ENCODE results near the gene THAP11. TPM values are rescaled to one million over a fixed set of nuclear protein-coding genes. Genes with fewer than 3 reads are reported as not detected.

The THAP11 gene
- total RNA-seq, 1 donor from 2014 or later: 43.0 TPM

DNA sequence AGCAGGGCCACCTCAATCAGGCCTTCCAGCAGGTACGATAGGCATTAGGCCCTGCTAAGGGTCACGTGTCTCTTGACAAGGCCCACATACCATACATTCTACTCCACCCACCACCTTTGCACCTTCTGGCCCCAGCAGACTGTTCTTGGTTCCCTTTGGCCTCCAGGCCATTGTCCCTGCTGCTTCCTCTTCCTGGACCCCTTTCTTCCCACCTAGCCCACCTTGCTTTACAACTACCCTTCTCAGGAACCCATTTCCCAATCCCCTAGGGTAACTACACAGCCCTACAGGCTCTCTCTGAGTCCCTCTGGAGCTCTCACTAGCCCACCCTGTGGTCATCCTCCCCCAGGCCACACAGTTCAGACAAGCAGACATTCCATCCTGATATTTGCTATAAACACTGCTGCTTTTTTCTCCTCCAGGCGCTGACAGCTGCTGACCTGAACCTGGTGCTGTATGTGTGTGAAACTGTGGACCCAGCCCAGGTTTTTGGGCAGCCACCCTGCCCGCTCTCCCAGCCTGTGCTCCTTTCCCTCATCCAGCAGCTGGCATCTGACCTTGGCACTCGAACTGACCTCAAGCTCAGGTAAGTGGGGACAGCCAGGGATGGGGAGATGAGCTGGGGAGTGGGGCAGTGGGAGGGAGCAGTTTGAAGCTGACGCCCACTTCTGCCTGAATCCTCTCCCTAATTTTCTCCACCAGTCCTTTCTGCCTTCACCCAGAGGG, 41.2 kb downstream of the THAP11 start:
- no peak for DNase-seq (ENCODE audit: low spot score)
- Mint-ChIP-seq H3K4me1 (ENCODE audit: low read depth) (no peaks in the 10 kb centered on the region), H3K27ac (no peak overlapping the region), H3K36me3 (ENCODE audit: low read depth) (peaks cover 42% of the 10 kb centered on the region), H3K27me3 (ENCODE audit: insufficient read depth) (no peaks in the 10 kb centered on the region), H3K4me3 (no peak overlapping the region), H3K9me3 (no peaks in the 10 kb centered on the region)
- intact Hi-C loops (cut with micrococcal nuclease): loop anchor here (1.0 kb wide), 2 partner anchors 45 to 157 kb away; no protein-coding TSS in a partner anchor

DNA sequence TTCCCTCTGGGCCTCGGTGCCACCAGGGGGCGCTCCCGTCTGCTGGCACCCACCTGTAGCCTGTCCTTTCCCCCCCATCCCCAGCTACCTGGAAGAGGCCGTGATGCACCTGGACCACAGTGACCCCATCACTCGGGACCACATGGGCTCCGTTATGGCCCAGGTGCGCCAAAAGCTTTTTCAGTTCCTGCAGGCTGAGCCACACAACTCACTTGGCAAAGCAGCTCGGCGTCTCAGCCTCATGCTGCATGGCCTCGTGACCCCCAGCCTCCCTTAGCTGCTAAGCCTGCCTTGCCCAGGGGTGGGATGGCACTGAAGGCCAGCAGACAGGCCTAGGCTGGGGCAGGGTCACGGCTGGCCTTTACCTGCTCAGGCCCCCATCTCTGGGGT, 41.7 kb downstream of the THAP11 start:
- Mint-ChIP-seq H3K4me1 (ENCODE audit: low read depth) (no peaks in the 10 kb centered on the region), H3K36me3 (ENCODE audit: low read depth) (peaks cover 37% of the 10 kb centered on the region), H3K27me3 (ENCODE audit: insufficient read depth) (no peaks in the 10 kb centered on the region), H3K9me3 (no peaks in the 10 kb centered on the region), H3K27ac (no peak overlapping the region), H3K4me3 (no peak overlapping the region)
- intact Hi-C loops (cut with micrococcal nuclease): loop anchor here (1.0 kb wide), 2 partner anchors 44 to 156 kb away; no protein-coding TSS in a partner anchor
- peak; percentile 56 for DNase-seq (ENCODE audit: low spot score)

DNA sequence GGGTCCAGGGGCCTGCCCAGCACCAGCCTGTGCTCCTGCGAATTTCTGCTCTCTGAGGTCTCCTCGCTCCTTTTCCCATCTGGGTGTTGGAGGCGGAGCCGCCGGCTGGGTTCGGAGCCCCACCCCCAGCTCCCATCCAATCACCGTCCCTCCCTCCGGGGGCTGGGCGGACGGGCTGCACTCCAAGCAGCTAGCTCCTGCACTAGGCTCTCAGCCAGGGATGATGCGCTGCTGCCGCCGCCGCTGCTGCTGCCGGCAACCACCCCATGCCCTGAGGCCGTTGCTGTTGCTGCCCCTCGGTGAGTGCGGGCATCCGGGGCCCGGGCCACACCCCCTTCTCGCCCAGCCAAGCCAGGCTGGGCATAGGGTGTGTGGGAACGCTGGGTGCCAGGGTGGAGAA, 42.6 kb downstream of the THAP11 start, which contains the start of gene NRN1L:
TSS of gene NRN1L (plus strand) at position 202 of the 400 bp plus-strand sequence. CDS start at position 221, 19 bp downstream.
- Mint-ChIP-seq H3K4me1 (ENCODE audit: low read depth) (no peaks in the 10 kb centered on the region), H3K4me3 (no peak within 1 kb of the TSS), H3K27me3 (ENCODE audit: insufficient read depth) (no peaks in the 10 kb centered on the region), H3K9me3 (no peaks in the 10 kb centered on the region), H3K27ac (no peak within 1 kb of the TSS), H3K36me3 (ENCODE audit: low read depth) (peaks cover 29% of the 10 kb centered on the region)
- intact Hi-C loops (cut with micrococcal nuclease): no loop called here
- DNase-seq (ENCODE audit: low spot score): no peak

DNA sequence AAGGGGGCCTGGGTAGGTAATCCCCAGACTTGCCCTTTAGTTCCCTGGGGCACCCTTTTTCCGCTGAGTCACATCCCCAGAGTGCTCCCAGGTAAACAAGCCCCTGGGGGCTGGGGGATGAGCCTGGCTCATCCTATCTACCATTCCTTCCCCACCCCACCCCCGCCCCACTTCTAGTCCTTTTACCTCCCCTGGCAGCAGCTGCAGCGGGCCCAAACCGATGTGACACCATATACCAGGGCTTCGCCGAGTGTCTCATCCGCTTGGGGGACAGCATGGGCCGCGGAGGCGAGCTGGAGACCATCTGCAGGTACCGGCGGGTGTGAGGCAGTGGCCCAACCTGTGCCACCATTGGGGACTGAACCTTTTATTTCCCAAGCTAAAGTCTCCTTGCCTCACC, 43.4 kb downstream of the THAP11 start:
- intact Hi-C loops (cut with micrococcal nuclease): no loop called here
- no peak for DNase-seq (ENCODE audit: low spot score)
- Mint-ChIP-seq H3K9me3 (no peaks in the 10 kb centered on the region), H3K36me3 (ENCODE audit: low read depth) (peaks cover 23% of the 10 kb centered on the region), H3K4me3 (no peak overlapping the region), H3K27ac (no peak overlapping the region), H3K4me1 (ENCODE audit: low read depth) (no peaks in the 10 kb centered on the region), H3K27me3 (ENCODE audit: insufficient read depth) (no peaks in the 10 kb centered on the region)

DNA sequence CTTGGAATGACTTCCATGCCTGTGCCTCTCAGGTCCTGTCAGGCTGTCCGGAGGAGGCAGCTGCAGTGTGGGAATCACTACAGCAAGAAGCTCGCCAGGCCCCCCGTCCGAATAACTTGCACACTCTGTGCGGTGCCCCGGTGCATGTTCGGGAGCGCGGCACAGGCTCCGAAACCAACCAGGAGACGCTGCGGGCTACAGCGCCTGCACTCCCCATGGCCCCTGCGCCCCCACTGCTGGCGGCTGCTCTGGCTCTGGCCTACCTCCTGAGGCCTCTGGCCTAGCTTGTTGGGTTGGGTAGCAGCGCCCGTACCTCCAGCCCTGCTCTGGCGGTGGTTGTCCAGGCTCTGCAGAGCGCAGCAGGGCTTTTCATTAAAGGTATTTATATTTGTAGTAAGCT, 43.9 kb downstream of the THAP11 start:
- Mint-ChIP-seq H3K4me3 (no peak overlapping the region), H3K36me3 (ENCODE audit: low read depth) (peaks cover 22% of the 10 kb centered on the region), H3K4me1 (ENCODE audit: low read depth) (no peaks in the 10 kb centered on the region)

DNA sequence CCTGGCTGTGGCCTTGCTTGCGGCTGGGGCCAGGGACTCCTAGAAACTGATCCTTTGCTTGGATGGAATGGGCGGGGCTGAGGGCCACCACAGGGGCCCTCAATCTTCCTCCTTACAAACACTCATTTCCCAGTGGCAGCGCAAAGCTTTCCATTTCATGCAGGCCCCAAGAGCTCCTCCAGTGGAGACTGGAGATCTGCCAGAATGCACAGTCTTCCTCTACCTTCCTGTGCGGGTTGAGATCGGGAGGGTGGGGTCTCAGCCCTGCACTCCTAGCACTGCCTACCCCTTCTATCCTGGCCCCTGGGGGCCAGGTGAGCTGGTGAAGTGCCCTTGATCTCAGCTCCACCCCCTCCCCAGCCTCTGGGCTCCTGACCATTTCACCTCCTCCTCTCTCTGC, 44.3 kb downstream of the THAP11 start:
- Mint-ChIP-seq H3K4me1 (ENCODE audit: low read depth) (no peaks in the 10 kb centered on the region), H3K4me3 (no peak overlapping the region), H3K9me3 (no peaks in the 10 kb centered on the region), H3K27me3 (ENCODE audit: insufficient read depth) (no peaks in the 10 kb centered on the region), H3K36me3 (ENCODE audit: low read depth) (peaks cover 18% of the 10 kb centered on the region), H3K27ac (no peak overlapping the region)
- intact Hi-C loops (cut with micrococcal nuclease): no loop called here
- no peak for DNase-seq (ENCODE audit: low spot score)

More for the DNA sequence above, 43.9 kb downstream of the THAP11 start:
- no peak overlapping the region for H3K27ac Mint-ChIP-seq
- no peaks in the 10 kb centered on the region for H3K9me3 Mint-ChIP-seq
- DNase-seq (ENCODE audit: low spot score): no peak
- no peaks in the 10 kb centered on the region for H3K27me3 Mint-ChIP-seq (ENCODE audit: insufficient read depth)
- intact Hi-C loops (cut with micrococcal nuclease): no loop called here

DNA sequence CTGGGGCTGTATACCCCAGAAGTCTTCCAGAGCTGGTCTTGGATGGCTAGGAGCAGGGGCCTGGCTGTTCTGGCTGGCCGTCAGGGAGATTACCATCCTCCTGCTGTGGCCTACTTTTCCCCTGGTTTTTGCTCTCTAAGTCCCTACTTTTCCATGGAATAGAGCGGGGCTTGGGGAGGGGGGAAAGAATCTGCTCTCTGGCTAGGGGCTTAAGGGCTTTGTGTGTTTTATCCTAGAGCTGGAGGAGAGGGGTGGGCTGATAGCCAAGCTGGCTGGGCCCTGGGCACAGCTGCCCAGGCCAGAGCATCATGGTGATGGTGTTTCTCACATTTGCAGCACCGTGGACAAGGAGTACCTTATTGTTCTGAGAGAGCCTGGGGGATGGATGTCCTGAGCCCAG, 46.2 kb downstream of the THAP11 start:
- no peak for DNase-seq (ENCODE audit: low spot score)
- H3K27ac Mint-ChIP-seq: peak overlapping the region; percentile 12
- H3K36me3 Mint-ChIP-seq (ENCODE audit: low read depth): peaks cover 13% of the 10 kb centered on the region
- no peaks in the 10 kb centered on the region for H3K9me3 Mint-ChIP-seq
- intact Hi-C loops (cut with micrococcal nuclease): no loop called here
- peaks cover 8% of the 10 kb centered on the region for H3K4me1 Mint-ChIP-seq (ENCODE audit: low read depth)
- no peaks in the 10 kb centered on the region for H3K27me3 Mint-ChIP-seq (ENCODE audit: insufficient read depth)
- no peak overlapping the region for H3K4me3 Mint-ChIP-seq

DNA sequence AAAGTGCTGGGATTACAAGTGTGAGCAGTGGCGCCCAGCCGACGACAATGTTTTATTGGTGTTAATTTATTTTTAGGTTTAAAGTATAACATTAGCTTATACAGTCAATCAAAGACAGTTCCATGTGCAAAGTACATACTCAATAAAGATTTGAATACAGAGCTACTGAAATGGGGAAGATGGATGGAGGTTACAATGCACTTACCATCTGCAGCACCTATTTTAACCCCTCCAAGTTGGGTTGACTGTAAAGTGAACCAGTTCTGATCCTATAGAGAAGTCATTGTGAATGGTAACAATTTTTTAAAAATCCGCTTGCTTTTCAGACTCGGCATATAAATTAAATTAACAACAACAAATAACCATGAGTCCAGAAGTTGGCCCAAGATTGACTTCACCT, 50.3 kb downstream of the THAP11 start:
- H3K27ac Mint-ChIP-seq: peak overlapping the region; percentile 85
- H3K36me3 Mint-ChIP-seq (ENCODE audit: low read depth): no peaks in the 10 kb centered on the region
- no peaks in the 10 kb centered on the region for H3K9me3 Mint-ChIP-seq
- DNase-seq (ENCODE audit: low spot score): no peak
- intact Hi-C loops (cut with micrococcal nuclease): loop anchor here (2.0 to 5.0 kb wide), 2 partner anchors 26 to 170 kb away; no protein-coding TSS in a partner anchor
- H3K4me1 Mint-ChIP-seq (ENCODE audit: low read depth): peaks cover 20% of the 10 kb centered on the region
- peak overlapping the region; percentile 83 for H3K4me3 Mint-ChIP-seq
- no peaks in the 10 kb centered on the region for H3K27me3 Mint-ChIP-seq (ENCODE audit: insufficient read depth)

DNA sequence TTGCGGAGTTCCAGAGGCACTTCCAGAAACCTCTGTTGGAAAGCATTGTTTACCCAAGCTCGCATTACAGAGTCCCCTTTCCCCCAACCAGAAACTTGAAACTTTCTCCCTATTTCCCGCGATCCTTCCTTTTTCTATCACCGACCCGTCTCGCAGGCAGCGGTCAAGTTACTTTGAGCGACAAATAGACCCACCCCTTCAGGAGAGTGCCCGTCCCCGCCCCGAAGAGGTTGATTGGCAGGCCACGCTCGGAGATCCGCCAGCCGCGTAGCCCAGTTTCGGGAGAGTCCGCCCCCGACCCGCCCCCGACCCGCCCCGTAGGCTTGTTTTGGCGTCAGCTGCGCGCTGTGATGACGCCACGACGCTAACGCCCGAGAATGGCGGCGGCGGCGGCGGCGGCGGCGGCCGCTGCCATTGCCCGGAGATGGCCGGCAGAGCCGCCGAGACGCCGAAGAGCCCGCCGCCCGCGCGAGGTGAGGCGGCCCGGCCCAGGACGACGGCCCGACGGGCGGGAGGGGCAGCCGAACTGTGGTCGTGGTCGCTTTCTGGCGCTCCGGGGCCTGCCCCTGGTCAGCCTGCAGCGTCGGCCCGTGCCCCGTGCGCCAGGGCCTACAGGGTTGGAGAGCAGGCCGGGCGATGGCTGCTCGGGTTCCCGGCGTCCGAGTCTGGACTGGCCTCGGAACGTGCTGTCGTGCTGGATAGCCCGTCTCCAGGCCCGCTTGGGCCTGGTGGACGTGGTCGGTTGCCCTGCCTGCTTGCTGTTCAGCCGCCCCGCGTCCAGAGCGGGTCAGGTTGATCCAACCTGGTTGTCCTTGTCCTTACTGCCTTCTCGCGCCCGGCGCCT, 51.0 kb downstream of the THAP11 start, which contains the start of gene PSKH1:
TSS of gene PSKH1 (plus strand) at position 356 of the 844 bp plus-strand sequence. CDS start 15,496 bp downstream, outside the sequence.
- Mint-ChIP-seq H3K4me1 (ENCODE audit: low read depth) (peaks cover 20% of the 10 kb centered on the region), H3K27me3 (ENCODE audit: insufficient read depth) (no peaks in the 10 kb centered on the region), H3K36me3 (ENCODE audit: low read depth) (no peaks in the 10 kb centered on the region), H3K27ac (peak within 1 kb of the TSS; percentile 96), H3K9me3 (no peaks in the 10 kb centered on the region), H3K4me3 (peak within 1 kb of the TSS; percentile 98)
- intact Hi-C loops (cut with micrococcal nuclease): loop anchor here (1.0 to 5.0 kb wide), 13 partner anchors 20 to 372 kb away; partner anchors contain the start of genes ACD, DDX28, DUS2 and EDC4
- DNase-seq (ENCODE audit: low spot score): peak; percentile 88

Other genes starting within 250 kb of the THAP11 start
- 228 and 238 TPM in 2 replicates for gene CARMIL2, start 197.2 kb upstream of the THAP11 start, total RNA-seq
- 56.7 and 59.1 TPM in 2 replicates for gene ACD, start 182.1 kb upstream of the THAP11 start, total RNA-seq
- 13.4 and 16.1 TPM in 2 replicates for gene PARD6A, start 181.4 kb upstream of the THAP11 start, total RNA-seq
- 11.0 and 11.8 TPM in 2 replicates for gene ENKD1, start 175.6 kb upstream of the THAP11 start, total RNA-seq
- gene C16orf86, start 175.5 kb upstream of the THAP11 start, total RNA-seq: 0.86 and 1.4 TPM in 2 replicates
- 19.6 and 20.3 TPM in 2 replicates for gene GFOD2, start 123.0 kb upstream of the THAP11 start, total RNA-seq
- gene RANBP10, start 35.8 kb upstream of the THAP11 start, total RNA-seq: 23.0 and 25.7 TPM in 2 replicates
- 0.52 and 0.83 TPM in 2 replicates for gene TSNAXIP1, start 35.4 kb upstream of the THAP11 start, total RNA-seq
- 183 and 186 TPM in 2 replicates for gene NUTF2, start 4.6 kb downstream of the THAP11 start, total RNA-seq
- gene CENPT, start 5.4 kb downstream of the THAP11 start, total RNA-seq: 41.6 and 45.0 TPM in 2 replicates
- 115 and 128 TPM in 2 replicates for gene EDC4, start 30.7 kb downstream of the THAP11 start, total RNA-seq
- 0.65 and 0.76 TPM in 2 replicates for gene NRN1L, start 42.6 kb downstream of the THAP11 start, total RNA-seq
- 17.8 TPM in 2 replicates for gene PSKH1, start 50.9 kb downstream of the THAP11 start, total RNA-seq
- gene CTRL, start 89.5 kb downstream of the THAP11 start, total RNA-seq: 5.5 and 6.9 TPM in 2 replicates
- 213 and 218 TPM in 2 replicates for gene PSMB10, start 94.5 kb downstream of the THAP11 start, total RNA-seq
- 12.7 and 20.3 TPM in 2 replicates for gene LCAT, start 101.8 kb downstream of the THAP11 start, total RNA-seq
- gene SLC12A4, start 126.3 kb downstream of the THAP11 start, total RNA-seq: 40.0 and 43.1 TPM in 2 replicates
- not detected in 2 replicates for gene DPEP3, start 138.2 kb downstream of the THAP11 start, total RNA-seq
- gene DPEP2, start 157.2 kb downstream of the THAP11 start, total RNA-seq: 2.4 and 2.6 TPM in 2 replicates
- gene DPEP2NB, start 173.6 kb downstream of the THAP11 start, total RNA-seq: not detected in 2 replicates
- gene DDX28, start 180.9 kb downstream of the THAP11 start, total RNA-seq: 28.2 and 28.4 TPM in 2 replicates
- 34.7 and 37.2 TPM in 2 replicates for gene DUS2, start 181.0 kb downstream of the THAP11 start, total RNA-seq
- gene NFATC3, start 243.1 kb downstream of the THAP11 start, total RNA-seq: 152 and 157 TPM in 2 replicates

All from activated T-helper 1 cell treated with anti-CD3 and anti-CD28 coated beads, Interleukin-12 subunit alpha, Interleukin-12 subunit beta, Interleukin-2, Interleukin-4 antibody, amounts not matched to agents 30 ng/mL and 10 ng/mL and 1 ng/mL, durations not matched to agents 14 hours and 24 hours and 36 hours (primary cell).